Panc1 (cell line): ENCODE data around the gene CDC42BPA.

Source experiments
- POLR2AphosphoS5 ChIP-seq: IDR thresholded peaks from 2 replicates; pipeline ENCODE4 v1.6.1; 2012; ENCODE audit warnings: mild to moderate bottlenecking, low read depth, low read length, moderate library complexity
- SIN3A ChIP-seq: IDR thresholded peaks from 2 replicates; pipeline ENCODE4 v1.6.1; 2012; ENCODE audit warnings: low read depth, mild to moderate bottlenecking, low read length, moderate library complexity, borderline replicate concordance; ENCODE audit not compliant: insufficient read depth
- TF ChIP-seq, protein P1 (sequence below): fragments of 450-650 bp; IDR thresholded peaks from 2 replicates; pipeline ENCODE4 v1.5.1; 2017; ENCODE audit warnings: mild to moderate bottlenecking
- TF ChIP-seq, protein P2 (sequence below), 2 experiments: IDR thresholded peaks; 2 replicates each; pipeline ENCODE4 v1.6.1; 2011 to 2012; ENCODE audit warnings: low read depth in 2 of 2, control low read depth in 1 of 2, low read length in 1 of 2, mild to moderate bottlenecking in 1 of 2, moderate library complexity in 1 of 2; ENCODE audit not compliant: insufficient read depth in 1 of 2

DNA sequence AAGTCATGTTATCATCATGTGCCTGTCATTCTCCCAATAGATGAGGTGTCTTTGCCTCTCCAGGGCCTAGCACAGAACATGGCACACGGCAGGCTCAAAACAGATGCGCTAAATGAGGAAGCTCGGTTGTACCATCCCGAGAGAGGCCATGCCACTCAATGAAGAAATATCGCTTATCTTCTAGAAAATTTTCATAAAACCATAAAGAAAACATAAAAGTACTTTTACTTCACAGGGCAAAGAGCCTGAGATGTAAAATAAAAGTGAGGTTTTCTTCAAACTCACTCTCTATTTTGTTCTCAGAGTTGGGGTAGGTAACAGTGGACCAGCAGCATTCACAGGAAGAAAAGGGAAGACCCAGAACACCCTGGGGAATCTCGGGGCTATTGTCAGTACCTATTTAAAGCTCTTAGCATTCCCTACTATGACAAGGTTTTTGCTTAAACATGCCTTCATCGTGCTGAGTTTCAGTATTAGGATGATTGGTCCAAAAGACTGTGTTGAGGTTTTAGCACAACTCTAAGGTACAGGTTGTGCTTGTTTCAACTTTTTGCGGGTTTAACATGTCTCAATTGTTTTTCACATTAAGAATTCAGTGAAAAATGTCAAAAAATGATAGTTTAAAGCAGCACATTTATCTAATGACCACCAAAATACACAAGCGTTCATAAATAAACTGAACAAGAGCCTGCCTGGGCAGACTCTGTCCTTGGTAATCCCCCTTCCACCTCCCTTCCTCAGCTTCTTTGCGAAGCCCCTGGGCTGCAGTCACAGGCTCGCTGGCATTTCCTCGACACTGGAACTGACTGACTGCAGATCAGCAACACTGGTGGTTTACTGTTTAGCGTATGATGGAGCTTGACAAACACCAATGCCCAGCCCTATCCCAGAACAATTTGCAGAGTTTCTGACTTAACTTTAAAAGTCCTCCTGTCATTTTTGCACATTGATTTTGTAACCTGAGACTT, 322.6 kb downstream of the CDC42BPA start:
- TF ChIP-seq, protein P1, sequence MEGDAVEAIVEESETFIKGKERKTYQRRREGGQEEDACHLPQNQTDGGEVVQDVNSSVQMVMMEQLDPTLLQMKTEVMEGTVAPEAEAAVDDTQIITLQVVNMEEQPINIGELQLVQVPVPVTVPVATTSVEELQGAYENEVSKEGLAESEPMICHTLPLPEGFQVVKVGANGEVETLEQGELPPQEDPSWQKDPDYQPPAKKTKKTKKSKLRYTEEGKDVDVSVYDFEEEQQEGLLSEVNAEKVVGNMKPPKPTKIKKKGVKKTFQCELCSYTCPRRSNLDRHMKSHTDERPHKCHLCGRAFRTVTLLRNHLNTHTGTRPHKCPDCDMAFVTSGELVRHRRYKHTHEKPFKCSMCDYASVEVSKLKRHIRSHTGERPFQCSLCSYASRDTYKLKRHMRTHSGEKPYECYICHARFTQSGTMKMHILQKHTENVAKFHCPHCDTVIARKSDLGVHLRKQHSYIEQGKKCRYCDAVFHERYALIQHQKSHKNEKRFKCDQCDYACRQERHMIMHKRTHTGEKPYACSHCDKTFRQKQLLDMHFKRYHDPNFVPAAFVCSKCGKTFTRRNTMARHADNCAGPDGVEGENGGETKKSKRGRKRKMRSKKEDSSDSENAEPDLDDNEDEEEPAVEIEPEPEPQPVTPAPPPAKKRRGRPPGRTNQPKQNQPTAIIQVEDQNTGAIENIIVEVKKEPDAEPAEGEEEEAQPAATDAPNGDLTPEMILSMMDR: no peak
- TF ChIP-seq POLR2AphosphoS5 (no peak), SIN3A (no peak)
- TF ChIP-seq, protein P2, sequence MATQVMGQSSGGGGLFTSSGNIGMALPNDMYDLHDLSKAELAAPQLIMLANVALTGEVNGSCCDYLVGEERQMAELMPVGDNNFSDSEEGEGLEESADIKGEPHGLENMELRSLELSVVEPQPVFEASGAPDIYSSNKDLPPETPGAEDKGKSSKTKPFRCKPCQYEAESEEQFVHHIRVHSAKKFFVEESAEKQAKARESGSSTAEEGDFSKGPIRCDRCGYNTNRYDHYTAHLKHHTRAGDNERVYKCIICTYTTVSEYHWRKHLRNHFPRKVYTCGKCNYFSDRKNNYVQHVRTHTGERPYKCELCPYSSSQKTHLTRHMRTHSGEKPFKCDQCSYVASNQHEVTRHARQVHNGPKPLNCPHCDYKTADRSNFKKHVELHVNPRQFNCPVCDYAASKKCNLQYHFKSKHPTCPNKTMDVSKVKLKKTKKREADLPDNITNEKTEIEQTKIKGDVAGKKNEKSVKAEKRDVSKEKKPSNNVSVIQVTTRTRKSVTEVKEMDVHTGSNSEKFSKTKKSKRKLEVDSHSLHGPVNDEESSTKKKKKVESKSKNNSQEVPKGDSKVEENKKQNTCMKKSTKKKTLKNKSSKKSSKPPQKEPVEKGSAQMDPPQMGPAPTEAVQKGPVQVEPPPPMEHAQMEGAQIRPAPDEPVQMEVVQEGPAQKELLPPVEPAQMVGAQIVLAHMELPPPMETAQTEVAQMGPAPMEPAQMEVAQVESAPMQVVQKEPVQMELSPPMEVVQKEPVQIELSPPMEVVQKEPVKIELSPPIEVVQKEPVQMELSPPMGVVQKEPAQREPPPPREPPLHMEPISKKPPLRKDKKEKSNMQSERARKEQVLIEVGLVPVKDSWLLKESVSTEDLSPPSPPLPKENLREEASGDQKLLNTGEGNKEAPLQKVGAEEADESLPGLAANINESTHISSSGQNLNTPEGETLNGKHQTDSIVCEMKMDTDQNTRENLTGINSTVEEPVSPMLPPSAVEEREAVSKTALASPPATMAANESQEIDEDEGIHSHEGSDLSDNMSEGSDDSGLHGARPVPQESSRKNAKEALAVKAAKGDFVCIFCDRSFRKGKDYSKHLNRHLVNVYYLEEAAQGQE (IDR thresholded peaks at IDR 0.05; ENCODE audit: insufficient read depth in 1 of 2, low read depth in 2 of 2, low read length in 1 of 2): no peak
